GM18502 (cell line): ENCODE data around the gene FLII.
"Not testable (repeated sequence)": the region's sequence is repeated elsewhere in the genome, so short reads cannot be mapped to it uniquely, and the experiment has no call there.

ENCODE experiments used
- ATAC-seq: cut with Tn5 transposase; IDR thresholded peaks from one replicate; pipeline ENCODE4 v1.9.1; 2021; ENCODE audit warnings: mild to moderate bottlenecking; ENCODE audit not compliant: unreplicated experiment, poor library complexity

The FLII gene

DNA sequence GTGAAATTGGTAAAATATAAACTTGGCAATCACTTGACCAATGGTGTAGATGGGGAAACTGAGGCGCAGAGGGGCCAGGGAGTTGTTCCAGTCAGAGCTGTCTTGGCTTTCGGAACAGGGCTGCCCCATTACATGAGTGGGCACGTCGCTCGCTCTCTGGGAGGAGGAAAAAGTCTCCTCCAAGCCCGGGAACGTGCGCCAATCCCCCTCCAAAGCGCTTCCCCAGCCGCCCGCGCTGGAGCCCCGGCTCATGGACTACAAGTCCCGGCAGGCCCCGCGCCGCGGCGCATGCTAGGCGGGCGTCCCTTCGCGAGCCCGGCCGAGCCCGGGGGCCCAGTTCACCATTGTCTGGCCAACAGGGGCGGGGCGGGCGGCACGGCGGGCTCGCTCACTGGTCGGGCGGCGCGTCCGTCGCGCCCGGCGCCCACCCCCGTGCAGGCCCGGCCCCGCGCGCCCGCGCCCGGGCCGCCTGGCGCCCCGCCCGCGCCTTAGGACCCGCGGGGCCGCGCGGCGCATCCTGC lies 33.4 kb downstream of the FLII start, which contains the start of gene LLGL1:
TSS of gene LLGL1 (plus strand) at position 515 of the 521 bp plus-strand sequence. CDS start 48 bp downstream, outside the sequence.
- ATAC-seq: peak; percentile 92

DNA sequence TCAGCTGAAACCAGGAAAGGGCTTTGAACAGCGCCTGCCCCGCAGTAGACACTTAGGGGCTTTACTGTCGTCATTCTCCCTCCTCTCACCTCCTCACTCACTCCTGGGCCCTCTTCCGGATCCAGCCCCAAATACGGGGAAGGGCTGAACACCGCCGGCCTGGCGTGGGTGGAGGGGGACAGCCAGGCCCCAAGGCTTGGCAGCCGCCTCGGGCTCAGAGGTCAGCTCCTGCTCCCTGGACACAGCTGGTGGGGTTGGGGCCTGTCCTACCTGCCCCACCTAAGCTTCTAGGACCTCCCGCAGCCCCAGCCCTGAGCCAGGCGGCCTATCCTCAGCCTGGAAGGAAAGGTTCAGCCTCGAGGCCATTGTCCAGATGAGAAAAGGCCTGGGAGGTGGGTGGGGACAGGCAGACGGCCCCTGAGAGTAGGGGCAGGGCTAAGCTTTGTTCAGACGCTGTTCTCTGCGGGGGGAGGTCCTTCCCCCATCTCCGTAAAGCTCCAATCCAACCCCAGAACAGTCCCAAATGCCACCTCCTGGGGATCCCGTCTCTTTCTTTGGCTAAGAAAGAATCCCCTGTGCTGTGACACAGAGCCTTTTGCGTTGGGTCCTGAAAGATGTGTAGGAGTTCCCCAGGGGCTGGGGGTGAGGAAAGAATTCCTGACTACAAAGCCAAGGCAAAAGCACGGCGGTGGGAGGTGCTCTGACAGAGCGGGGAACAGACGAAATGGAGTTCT lies 34.0 kb downstream of the FLII start:
- ATAC-seq: no peak

DNA sequence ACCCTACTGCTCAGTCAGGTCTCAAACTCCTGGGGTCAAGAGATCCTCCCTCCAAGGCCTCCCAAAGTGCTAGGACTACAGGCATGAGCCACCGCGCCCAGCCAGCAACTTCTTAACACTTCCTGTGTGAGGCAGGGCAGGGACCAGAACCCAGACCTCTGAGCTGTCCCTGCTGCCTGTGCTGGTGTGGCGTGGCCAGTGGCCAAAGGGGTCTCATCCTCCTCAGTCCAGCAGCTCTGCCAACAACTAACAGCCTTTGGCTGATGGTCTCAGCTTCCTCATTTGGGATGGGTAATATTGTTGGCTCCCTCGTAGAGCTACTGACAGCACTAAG lies 34.5 kb downstream of the FLII start:
- no peak for ATAC-seq

DNA sequence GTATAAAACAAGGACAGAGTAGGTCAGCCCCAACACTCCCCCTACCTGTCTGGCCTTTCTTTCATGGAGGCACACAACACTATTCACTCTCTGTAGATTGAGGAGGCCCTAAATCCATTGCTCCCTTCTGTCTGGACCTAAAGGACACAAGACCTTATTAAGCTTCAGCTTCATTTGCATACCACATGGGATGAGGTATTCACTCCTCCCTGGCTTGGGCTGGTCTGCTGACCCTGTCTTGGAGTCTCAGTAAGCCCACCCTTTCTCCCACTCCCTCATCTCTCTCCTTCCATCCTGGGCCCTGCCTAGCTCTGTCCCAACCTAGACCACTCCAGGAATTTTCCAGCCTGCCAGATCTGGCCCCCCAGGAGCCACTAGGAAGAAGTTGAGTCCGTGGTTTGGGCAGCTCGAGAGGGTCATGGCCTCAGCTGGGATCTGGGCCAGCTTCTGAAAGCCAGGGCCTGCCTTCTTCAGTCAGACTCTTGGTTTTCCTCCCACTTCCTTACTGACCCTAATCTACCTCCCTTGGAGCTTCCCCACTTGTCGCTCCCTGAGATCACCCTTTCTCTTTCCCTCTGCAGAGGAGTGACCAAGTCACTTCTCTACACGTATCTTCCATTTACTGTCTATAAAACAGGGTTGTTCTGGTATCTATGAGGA lies 39.7 kb downstream of the FLII start:
- no peak for ATAC-seq

DNA sequence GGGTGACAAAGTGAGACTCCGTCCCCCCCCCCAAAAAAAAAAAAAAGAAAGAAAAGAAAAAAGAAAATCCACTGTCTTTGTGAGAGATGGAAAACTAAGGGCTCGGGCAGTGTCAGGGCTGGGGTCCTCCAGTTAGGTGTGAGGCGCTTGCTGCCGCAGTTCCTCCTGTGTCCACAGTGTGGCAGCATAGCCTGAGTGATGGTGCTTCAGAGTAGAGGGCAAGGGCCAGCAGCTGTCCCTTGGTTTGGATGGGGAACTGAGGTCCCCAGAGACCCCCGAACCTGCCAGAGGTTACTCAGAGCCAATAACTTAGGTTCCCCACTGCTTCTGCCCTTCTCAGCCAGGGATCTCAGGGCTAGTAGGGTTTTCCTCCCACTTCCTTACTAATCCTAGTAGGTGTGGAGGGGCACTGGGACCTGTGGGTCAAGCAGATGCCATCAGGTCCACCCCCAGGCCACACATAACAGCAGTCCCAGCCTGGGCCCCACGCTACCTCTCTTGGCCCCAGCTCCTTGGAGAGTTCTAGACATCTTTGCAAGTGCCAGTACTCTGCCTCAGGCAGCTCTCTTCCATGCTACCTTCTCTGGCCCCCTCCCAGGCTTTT lies 41.0 kb downstream of the FLII start:
- ATAC-seq: peak; percentile 44

DNA sequence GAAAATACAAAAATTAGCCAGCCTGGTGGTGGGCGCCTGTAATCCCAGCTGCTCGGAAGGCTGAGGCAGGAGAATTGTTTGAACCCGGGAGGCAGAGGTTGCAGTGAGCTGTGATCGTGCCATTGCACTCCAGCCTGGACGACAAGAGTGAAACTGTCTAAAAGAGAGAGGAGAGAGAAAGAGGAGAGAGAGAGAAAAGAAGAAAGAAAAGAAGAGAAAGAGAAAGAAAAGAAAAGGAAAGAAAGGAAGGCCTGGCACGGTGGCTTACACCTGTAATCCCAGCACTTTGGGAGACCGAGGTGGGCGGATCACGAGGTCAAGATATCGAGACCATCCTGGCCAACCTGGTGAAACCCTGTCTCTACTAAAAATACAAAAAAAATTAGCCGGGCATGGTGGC lies 41.6 kb downstream of the FLII start:
- not testable (repeated sequence) for ATAC-seq

DNA sequence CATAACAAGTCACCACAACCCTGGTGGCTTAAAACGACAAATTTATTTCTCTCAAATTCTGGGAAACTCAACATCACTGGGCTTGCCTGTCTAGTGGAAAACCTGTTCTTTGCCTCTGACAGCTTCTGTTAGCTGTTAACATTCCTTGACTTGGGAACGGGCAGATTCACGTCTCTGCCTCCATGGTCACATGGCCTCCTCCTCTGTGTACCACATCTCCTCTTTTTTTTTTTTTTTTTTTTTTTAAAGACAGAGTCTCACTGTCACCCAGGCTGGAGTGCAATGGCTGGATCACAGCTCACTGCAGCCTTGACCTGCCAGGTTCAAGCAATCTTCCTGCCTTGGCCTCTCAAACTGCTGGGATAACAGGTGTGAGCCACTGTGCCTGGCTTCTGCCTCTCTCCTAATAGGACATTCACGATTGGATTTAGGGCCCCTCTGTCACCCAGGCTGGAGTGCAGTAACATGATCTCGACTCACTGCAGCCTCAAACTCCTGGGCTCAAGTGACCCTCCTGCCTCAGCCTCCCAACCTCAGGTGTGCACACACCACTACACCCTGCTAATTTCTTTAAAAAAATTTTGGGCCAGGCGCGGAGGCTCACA lies 44.8 kb downstream of the FLII start:
- no peak for ATAC-seq

DNA sequence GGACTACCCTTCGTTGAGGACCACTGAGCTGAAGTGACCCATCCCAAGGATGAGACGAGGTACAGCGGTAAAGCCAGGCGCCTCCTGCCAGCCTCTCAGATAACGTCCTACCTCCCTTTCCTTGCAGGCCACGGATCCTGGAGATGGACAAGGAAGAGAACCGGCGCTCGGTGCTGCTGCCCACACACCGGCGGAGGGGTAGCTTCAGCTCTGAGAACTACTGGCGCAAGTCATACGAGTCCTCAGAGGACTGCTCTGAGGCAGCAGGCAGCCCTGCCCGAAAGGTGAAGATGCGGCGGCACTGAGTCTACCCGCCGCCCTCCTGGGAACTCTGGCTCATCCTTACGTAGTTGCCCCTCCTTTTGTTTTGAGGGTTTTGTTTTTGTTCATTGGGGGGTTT lies 50.4 kb downstream of the FLII start:
- no peak for ATAC-seq

DNA sequence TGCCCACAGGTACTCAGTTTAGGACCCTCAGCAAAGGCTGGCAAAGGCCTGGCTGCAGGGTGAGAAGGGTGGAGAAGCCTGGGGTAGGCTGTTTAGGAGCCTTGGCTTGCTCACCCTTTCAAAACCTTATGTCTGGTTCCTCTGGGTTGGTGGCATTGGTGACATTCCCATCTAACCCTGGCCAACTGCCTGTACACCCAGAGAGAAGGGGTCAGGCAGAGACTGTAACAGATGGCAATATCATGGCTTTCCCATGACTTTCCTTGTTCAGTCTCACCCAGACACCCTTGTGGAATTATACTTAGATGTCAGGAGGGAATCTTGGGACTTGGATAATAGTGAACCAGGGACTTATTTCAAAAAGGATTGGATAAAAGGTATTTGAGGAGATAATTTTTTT lies 51.6 kb downstream of the FLII start:
- ATAC-seq: no peak

DNA sequence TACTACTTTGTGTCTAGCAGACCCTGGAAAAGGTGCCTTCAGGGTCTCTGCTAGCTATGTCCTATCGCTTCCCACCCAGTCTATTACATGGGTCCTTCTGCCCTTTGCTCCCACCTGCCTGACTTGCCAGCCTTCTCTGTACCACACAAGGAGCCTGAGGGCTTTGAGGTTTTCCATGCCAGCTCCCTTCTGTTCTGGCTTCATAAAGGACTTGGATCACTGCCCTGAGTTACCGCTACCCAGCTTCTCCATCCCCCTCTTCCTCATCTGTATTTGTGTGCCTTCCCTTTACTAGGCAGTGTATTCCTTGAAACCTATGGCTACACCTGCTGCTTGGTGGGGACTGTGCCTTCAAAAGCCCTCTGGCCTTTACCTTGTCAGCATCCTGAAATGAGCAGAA lies 52.7 kb downstream of the FLII start:
- no peak for ATAC-seq

DNA sequence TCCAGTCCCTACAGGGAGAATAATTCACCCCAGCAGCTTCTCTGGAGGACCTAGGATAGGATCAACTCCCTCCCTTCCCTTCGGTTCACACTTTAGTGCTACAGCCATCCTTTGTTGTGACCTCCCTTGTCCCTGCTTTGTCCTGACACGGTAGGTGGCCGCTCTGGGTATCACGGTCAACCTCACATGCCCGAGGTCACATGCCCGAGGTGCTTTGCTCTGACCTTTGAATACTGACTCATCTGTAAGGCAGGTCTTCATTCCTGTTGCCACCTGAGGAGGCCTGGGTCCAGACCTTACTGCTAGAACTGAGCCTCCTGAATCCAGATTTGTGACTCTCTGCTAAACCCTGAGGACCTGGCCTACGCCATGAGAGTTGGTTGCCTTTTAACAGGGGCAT lies 55.2 kb downstream of the FLII start:
- no peak for ATAC-seq

DNA sequence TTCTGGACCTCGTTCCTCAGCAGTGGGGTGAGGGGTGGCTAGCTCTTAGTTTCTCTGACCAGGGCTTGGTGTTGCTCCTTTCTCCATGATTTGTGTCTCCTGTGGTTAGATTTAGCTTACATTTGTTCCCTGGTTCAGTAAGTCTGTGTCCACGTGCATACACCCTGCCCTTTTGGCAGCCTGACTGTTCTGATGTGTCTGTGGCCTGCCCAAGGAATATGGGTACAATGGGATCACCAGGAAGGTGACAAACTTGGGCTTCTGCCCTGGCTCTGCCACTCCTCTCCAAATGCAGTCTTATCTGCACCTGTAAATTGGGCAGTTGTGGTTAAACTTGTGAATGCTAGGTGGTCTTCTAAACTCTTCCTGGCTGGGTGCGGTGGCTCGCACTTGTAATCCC lies 57.4 kb downstream of the FLII start:
- ATAC-seq: no peak

DNA sequence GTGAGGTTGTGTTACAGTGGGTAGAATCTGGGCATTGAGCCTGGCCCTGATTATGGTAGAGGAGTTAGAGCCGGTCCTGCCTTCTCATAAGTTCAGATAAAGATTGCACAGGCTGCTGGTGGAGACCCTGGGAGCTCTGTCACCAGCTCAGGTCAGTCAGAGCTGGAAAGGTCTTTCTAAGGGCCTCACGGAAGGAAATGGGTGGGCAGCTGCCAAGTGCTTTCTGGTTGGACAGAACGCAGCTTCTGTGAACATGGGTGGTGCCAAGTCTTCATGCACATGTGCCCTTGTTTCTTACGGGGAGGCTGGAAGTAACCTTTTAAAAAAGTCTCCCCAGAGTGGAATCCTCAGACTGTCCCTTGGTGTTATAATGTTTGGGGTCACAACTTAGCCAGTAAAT lies 60.0 kb downstream of the FLII start:
- no peak for ATAC-seq

DNA sequence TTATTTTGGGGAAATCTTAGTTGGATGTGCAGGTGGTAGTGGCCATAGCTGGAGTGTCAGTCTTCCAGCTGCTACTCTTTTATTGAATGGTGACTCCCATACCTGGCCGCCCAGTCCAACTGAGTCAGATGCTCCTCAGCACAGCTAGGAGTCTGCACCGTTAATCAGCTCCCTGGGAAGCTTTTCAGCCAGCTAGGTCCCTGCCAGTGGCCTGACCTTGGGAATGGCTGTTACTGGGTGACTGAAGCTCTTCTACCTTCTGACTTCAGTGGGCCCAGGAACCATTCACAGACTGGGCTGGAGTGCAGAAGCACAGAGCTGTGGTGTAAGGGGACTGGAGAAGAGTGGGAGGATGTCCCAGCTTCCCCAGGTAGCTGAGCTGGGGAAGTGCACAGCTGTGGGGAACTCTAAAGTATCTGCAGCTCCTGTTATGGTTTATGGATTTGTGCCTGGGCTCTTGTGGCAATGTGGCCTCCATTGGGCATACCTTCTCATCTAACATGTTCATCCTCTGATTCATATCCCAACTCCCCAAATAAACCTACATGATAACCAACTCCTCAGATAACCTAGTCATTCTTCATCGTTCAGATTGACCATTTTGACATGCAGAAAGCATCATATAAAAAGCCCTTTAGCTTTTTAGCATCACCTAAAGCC lies 60.9 kb downstream of the FLII start:
- no peak for ATAC-seq

DNA sequence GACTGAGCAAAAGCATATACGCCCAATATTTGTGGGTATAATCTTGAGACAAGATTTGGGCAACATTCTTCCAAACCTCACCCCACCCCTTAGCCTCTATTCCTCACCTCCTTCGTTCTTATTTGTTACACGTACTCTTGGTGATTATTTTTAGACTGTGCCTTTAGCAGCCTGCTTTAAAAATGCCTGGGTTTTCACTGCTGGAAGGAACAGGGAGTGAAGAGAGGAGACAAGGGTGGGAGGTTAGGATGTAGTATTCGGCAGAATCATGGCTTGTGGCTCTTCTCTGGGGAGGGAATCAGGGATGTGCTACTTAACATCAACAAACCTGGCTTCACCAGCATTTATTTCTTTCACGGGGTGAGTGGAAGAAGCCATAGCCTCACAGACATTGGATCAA lies 63.3 kb downstream of the FLII start:
- no peak for ATAC-seq
